Measurements from ENCODE around the gene MUS81. TPM values are rescaled to one million over a fixed set of nuclear protein-coding genes. Genes with fewer than 3 reads are reported as not detected.

The MUS81 gene
- total and polyA plus RNA-seq, 10 of the 15 experiments (the other 5 are each of a cell fraction or from before 2014, with no cell fraction given) = 11.8 to 76.1 (median 48.4) TPM

DNA sequence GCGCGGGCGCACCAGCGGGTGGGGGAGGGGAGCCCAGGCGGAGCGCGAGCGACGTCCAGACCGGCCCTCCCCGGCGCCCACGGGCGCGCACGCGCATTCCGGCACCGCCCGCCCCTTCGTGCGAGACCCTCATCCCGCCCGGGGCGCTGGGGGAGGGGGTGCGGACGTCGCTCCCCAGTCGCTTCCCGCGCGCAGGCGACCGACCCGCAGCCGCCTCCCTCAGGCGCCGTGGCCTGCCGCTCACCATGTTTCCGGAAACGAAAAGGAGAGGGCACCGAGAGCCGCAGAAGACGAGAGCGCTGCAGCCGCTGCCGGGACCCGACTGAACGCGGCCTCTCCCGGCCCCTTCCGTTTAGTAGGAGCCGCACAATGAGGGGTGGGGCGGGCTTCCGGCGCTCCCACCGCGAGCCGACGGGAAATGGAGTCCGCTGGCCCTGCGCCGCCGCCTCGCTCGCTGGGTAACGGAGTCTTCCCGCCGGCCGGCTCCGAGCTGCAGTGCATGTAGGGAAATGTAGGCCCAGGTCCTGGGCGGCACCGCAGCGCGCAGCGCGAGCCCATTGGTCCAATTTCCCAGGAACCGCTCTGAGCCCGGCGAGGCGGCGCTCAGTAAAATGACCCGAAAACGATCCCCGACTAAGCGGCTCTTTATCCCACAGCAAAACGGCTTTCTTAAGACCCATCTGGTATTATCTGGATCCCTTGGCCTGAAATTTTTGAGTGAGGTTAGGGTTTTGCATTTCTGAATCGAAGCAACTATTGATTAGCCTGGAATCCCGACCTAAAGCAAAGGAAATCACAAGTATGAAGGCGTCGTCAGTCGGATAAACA, 2.2 kb upstream of the MUS81 start, which contains the start of gene CFL1 (continued):
- TF ChIP-seq, protein P1, sequence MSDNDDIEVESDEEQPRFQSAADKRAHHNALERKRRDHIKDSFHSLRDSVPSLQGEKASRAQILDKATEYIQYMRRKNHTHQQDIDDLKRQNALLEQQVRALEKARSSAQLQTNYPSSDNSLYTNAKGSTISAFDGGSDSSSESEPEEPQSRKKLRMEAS (IDR thresholded peaks at IDR 0.05; ENCODE audit: low read depth, low read length) = peak; percentile 56
- TF ChIP-seq SMAD5 (IDR thresholded peaks at IDR 0.05; ENCODE audit: low read depth) (peak; percentile 98), NR2C2 (IDR thresholded peaks at IDR 0.05; ENCODE audit: borderline replicate concordance, control insufficient read depth, insufficient read length, low read depth) (no peak), ZBED1 (IDR thresholded peaks at IDR 0.05; ENCODE audit: borderline replicate concordance) (peak; percentile 67; the same call in 1 of the 2 replicates), SUZ12 (IDR thresholded peaks at IDR 0.05; ENCODE audit: unreplicated experiment) (no peak), NRF1 (conservative IDR thresholded peaks at IDR 0.05; ENCODE audit: low read depth, low read length) (peak; percentile 29; the same call in 1 of the 2 replicates), MTA3 (IDR thresholded peaks at IDR 0.05; ENCODE audit: borderline replicate concordance, low read length) (no peak), IKZF1 (conservative IDR thresholded peaks at IDR 0.05) (peak; percentile 99), RAD51 (IDR thresholded peaks at IDR 0.05) (no peak), CTCF (IDR thresholded peaks at IDR 0.05 in 2 of 3, conservative IDR thresholded peaks at IDR 0.05 in 1 of 3; ENCODE audit: control insufficient read depth in 2 of 3, extremely low read depth in 1 of 3, insufficient read depth in 1 of 3, low read depth in 3 of 3, low read length in 3 of 3) (no peak), SKIL (IDR thresholded peaks at IDR 0.05; ENCODE audit: low read depth, poor library complexity, severe bottlenecking) (no peak), SREBF1 (IDR thresholded peaks at IDR 0.05; ENCODE audit: low read length) (peak; percentile 87), TARDBP (IDR thresholded peaks at IDR 0.05; ENCODE audit: borderline replicate concordance) (peak; percentile 91), NFYB (IDR thresholded peaks at IDR 0.05; ENCODE audit: insufficient read depth, low read depth, low read length) (peak; percentile 88), ZZZ3 (IDR thresholded peaks at IDR 0.05; ENCODE audit: control insufficient read depth, insufficient read length, low read depth) (no peak), ATF7 (IDR thresholded peaks at IDR 0.05; ENCODE audit: low read depth) (no peak), SIN3A (IDR thresholded peaks at IDR 0.05; ENCODE audit: low read depth, low read length) (peak; percentile 93), SUPT20H (IDR thresholded peaks at IDR 0.05; ENCODE audit: borderline replicate concordance, control insufficient read depth, low read depth, low read length) (no peak), BACH1 (IDR thresholded peaks at IDR 0.05; ENCODE audit: borderline replicate concordance) (peak; percentile 90), BCL11A (IDR thresholded peaks at IDR 0.05; ENCODE audit: low read depth, low read length) (no peak), CBFB (IDR thresholded peaks at IDR 0.05; ENCODE audit: low read depth) (peak; percentile 93), SREBF2 (IDR thresholded peaks at IDR 0.05; ENCODE audit: low read length) (no peak; the same call in 1 of the 2 replicates), CBX5 (IDR thresholded peaks at IDR 0.05; ENCODE audit: low read depth) (no peak), MYC (IDR thresholded peaks at IDR 0.05; ENCODE audit: insufficient read depth, insufficient read length, insufficient replicate concordance, low read length, severe bottlenecking) (no peak), ZNF24 (IDR thresholded peaks at IDR 0.05) (0 out of 2 replicates have a peak, but pooled peaks have one; percentile 63), LARP7 (IDR thresholded peaks at IDR 0.05) (peak; percentile 98), CREM (IDR thresholded peaks at IDR 0.05; ENCODE audit: low read depth) (peak; percentile 91; the same call in 1 of the 2 replicates), TAF1 (IDR thresholded peaks at IDR 0.05; ENCODE audit: borderline replicate concordance, low read depth, low read length) (peak; percentile 91), DPF2 (IDR thresholded peaks at IDR 0.05) (peak; percentile 85)
